Measurements from ENCODE around the gene CYP21A2.
"Not testable (repeated sequence)": the region's sequence is repeated elsewhere in the genome, so short reads cannot be mapped to it uniquely, and the experiment has no call there.

Gene CYP21A2

GRCh38 chr6:32057966-32058365 is 19.8 kb downstream of the CYP21A2 start:
- Histone ChIP-seq H3K36me3 (ENCODE audit: insufficient read depth, low read length) (no peaks in the 10 kb centered on the region), H3K9me3 (ENCODE audit: insufficient read depth, low read depth, low read length) (no peaks in the 10 kb centered on the region), H3K9ac (ENCODE audit: low read depth, low read length) (no peak overlapping the region), H3K27me3 (ENCODE audit: insufficient read depth, low read length) (no peaks in the 10 kb centered on the region), H3K4me3 (ENCODE audit: low read length) (no peak overlapping the region), H3K4me1 (ENCODE audit: insufficient read depth, low read length) (no peaks in the 10 kb centered on the region), H3K27ac (ENCODE audit: low read depth, low read length) (no peak overlapping the region)
- WGBS: 91% methylated on average over 17 of the region's 17 CpGs

GRCh38 chr6:32058511-32058963 is 20.3 kb downstream of the CYP21A2 start:
- WGBS: 93% methylated on average over 11 of the region's 11 CpGs
- no peaks in the 10 kb centered on the region for H3K9me3 ChIP-seq (ENCODE audit: insufficient read depth, low read depth, low read length)
- no peaks in the 10 kb centered on the region for H3K27me3 ChIP-seq (ENCODE audit: insufficient read depth, low read length)

DNA sequence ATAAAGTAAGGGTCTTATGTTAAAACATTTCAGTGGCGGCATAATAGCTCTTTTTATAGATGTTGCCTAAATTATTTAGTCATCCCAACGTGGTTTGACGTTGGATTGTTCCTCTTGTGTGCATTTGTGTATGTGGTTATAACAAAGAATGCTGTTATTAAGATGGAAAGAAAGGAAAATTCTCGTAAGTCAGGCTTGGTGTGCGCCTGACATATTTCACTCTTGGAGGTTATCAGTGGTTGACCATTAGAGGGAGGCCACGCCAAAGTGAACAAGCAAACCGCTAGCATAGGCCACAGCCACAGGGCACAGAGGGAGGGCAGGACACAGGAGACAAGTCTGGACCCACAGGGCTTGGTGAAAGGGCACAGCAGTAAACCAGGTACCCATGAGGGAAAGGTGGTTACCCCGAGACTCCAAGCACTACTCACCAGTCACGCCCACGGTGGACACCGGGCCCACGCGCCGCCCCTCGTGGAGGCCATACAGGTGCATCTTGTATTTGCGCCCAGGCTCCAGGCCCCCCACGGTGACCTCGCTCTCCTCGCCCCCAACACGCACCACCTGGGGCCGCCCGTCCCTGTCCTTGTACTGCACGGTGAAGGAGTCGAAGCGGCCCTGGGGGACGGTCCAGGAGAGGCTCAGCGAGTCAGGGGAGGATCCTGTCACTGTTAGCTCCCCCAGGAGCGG is 22.9 kb downstream of the CYP21A2 start:
- H3K27me3 ChIP-seq (ENCODE audit: insufficient read depth, low read length): no peaks in the 10 kb centered on the region
- WGBS: 94% methylated on average over 25 of the region's 28 CpGs
- no peaks in the 10 kb centered on the region for H3K4me1 ChIP-seq (ENCODE audit: insufficient read depth, low read length)
- H3K9me3 ChIP-seq (ENCODE audit: insufficient read depth, low read depth, low read length): no peaks in the 10 kb centered on the region
- H3K9ac ChIP-seq (ENCODE audit: low read depth, low read length): no peak overlapping the region
- H3K36me3 ChIP-seq (ENCODE audit: insufficient read depth, low read length): no peaks in the 10 kb centered on the region
- no peak overlapping the region for H3K27ac ChIP-seq (ENCODE audit: low read depth, low read length)
- H3K4me3 ChIP-seq (ENCODE audit: low read length): no peak overlapping the region

More at GRCh38 chr6:32058511-32058963, 20.3 kb downstream of the CYP21A2 start:
- Histone ChIP-seq H3K27ac (ENCODE audit: low read depth, low read length) (no peak overlapping the region), H3K4me3 (ENCODE audit: low read length) (no peak overlapping the region), H3K4me1 (ENCODE audit: insufficient read depth, low read length) (no peaks in the 10 kb centered on the region), H3K36me3 (ENCODE audit: insufficient read depth, low read length) (no peaks in the 10 kb centered on the region), H3K9ac (ENCODE audit: low read depth, low read length) (no peak overlapping the region)

- 93% methylated on average over 14 of the region's 14 CpGs for WGBS
- Histone ChIP-seq H3K4me3 (ENCODE audit: low read length) (no peak overlapping the region), H3K27ac (ENCODE audit: low read depth, low read length) (no peak overlapping the region), H3K9ac (ENCODE audit: low read depth, low read length) (no peak overlapping the region), H3K27me3 (ENCODE audit: insufficient read depth, low read length) (no peaks in the 10 kb centered on the region), H3K9me3 (ENCODE audit: insufficient read depth, low read depth, low read length) (no peaks in the 10 kb centered on the region), H3K4me1 (ENCODE audit: insufficient read depth, low read length) (no peaks in the 10 kb centered on the region), H3K36me3 (ENCODE audit: insufficient read depth, low read length) (no peaks in the 10 kb centered on the region)
Observed at GRCh38 chr6:32064706-32065105, 26.5 kb downstream of the CYP21A2 start.

- WGBS: 92% methylated on average over 19 of the region's 19 CpGs
- not testable (repeated sequence) for H3K4me1 ChIP-seq (ENCODE audit: insufficient read depth, low read length); H3K27ac ChIP-seq (ENCODE audit: low read depth, low read length); H3K27me3 ChIP-seq (ENCODE audit: insufficient read depth, low read length); H3K36me3 ChIP-seq (ENCODE audit: insufficient read depth, low read length); H3K4me3 ChIP-seq (ENCODE audit: low read length); H3K9me3 ChIP-seq (ENCODE audit: insufficient read depth, low read depth, low read length); H3K9ac ChIP-seq (ENCODE audit: low read depth, low read length)
Observed at GRCh38 chr6:32067521-32067920, 29.3 kb downstream of the CYP21A2 start.

DNA sequence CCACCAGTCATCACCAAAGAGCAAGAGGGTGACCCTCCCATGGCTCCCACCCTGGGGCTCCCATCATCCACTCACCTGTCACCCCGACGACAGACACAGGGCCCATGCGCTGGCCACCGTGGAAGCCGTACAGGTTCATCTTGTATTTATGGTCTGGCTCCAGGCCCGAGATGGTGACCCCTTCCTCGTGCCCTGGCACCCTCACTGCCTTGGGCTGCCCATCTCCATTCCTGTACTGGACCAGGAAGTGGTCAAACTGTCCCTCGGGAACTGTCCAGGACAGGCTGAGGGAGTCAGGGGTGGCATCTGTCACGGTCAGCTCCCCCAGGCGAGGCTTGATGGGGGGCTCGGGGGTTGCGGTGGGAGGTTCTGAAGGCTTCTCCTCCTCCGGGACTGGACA is 30.1 kb downstream of the CYP21A2 start:
- H3K9me3 ChIP-seq (ENCODE audit: insufficient read depth, low read depth, low read length); H3K9ac ChIP-seq (ENCODE audit: low read depth, low read length); H3K27me3 ChIP-seq (ENCODE audit: insufficient read depth, low read length); H3K4me3 ChIP-seq (ENCODE audit: low read length); H3K36me3 ChIP-seq (ENCODE audit: insufficient read depth, low read length); H3K27ac ChIP-seq (ENCODE audit: low read depth, low read length); H3K4me1 ChIP-seq (ENCODE audit: insufficient read depth, low read length): not testable (repeated sequence)
- 95% methylated on average over 13 of the region's 13 CpGs for WGBS

- H3K4me3 ChIP-seq (ENCODE audit: low read length): no peak overlapping the region
- H3K4me1 ChIP-seq (ENCODE audit: insufficient read depth, low read length): peaks cover 10% of the 10 kb centered on the region
- WGBS: 93% methylated on average over 14 of the region's 14 CpGs
- H3K9me3 ChIP-seq (ENCODE audit: insufficient read depth, low read depth, low read length): no peaks in the 10 kb centered on the region
- H3K27me3 ChIP-seq (ENCODE audit: insufficient read depth, low read length): no peaks in the 10 kb centered on the region
- no peaks in the 10 kb centered on the region for H3K36me3 ChIP-seq (ENCODE audit: insufficient read depth, low read length)
- no peak overlapping the region for H3K27ac ChIP-seq (ENCODE audit: low read depth, low read length)
- H3K9ac ChIP-seq (ENCODE audit: low read depth, low read length): no peak overlapping the region
Observed at GRCh38 chr6:32068867-32069266, 30.7 kb downstream of the CYP21A2 start.

- Histone ChIP-seq H3K4me1 (ENCODE audit: insufficient read depth, low read length) (peaks cover 10% of the 10 kb centered on the region), H3K27me3 (ENCODE audit: insufficient read depth, low read length) (no peaks in the 10 kb centered on the region), H3K9ac (ENCODE audit: low read depth, low read length) (no peak overlapping the region), H3K4me3 (ENCODE audit: low read length) (no peak overlapping the region), H3K27ac (ENCODE audit: low read depth, low read length) (no peak overlapping the region), H3K36me3 (ENCODE audit: insufficient read depth, low read length) (no peaks in the 10 kb centered on the region), H3K9me3 (ENCODE audit: insufficient read depth, low read depth, low read length) (no peaks in the 10 kb centered on the region)
- WGBS: 94% methylated on average over 17 of the region's 17 CpGs
Observed at GRCh38 chr6:32069460-32069859, 31.2 kb downstream of the CYP21A2 start.

DNA sequence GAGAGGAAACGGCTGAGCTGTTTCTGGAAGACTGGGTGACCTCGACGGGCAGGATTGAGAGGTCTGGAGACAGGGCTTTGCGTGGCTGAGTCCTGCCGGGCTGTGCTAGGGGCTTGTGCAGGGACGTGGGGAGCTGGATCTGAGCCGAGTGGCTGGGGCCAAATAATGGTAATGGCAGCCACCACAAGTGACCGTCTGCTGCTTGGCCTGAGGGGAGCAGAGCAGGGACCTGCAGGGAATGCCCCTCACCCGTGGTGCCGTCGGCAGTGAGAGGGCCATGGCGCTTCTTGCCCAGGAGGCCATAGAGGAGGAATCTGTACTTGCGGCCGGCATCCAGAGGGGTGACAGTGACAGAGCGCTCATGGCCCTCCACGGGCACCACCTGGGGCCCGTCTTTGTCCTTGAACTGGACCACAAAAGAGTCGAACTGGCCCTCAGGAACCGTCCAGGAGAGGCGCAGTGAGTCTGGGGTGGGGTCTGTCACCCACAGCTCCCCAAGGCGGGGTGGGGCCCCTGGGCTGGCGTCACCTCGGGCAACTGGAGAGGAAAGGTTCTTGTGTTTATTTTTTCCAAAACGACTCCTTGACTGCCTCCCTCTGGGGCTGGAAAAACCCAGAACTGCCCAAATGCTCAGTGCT is 31.8 kb downstream of the CYP21A2 start:
- Histone ChIP-seq H3K9ac (ENCODE audit: low read depth, low read length) (no peak overlapping the region), H3K4me1 (ENCODE audit: insufficient read depth, low read length) (peaks cover 10% of the 10 kb centered on the region), H3K27me3 (ENCODE audit: insufficient read depth, low read length) (no peaks in the 10 kb centered on the region), H3K4me3 (ENCODE audit: low read length) (no peak overlapping the region), H3K9me3 (ENCODE audit: insufficient read depth, low read depth, low read length) (no peaks in the 10 kb centered on the region), H3K27ac (ENCODE audit: low read depth, low read length) (no peak overlapping the region), H3K36me3 (ENCODE audit: insufficient read depth, low read length) (no peaks in the 10 kb centered on the region)
- WGBS: 90% methylated on average over 24 of the region's 24 CpGs

- Histone ChIP-seq H3K9me3 (ENCODE audit: insufficient read depth, low read depth, low read length) (no peaks in the 10 kb centered on the region), H3K27me3 (ENCODE audit: insufficient read depth, low read length) (no peaks in the 10 kb centered on the region), H3K36me3 (ENCODE audit: insufficient read depth, low read length) (no peaks in the 10 kb centered on the region), H3K9ac (ENCODE audit: low read depth, low read length) (no peak overlapping the region), H3K27ac (ENCODE audit: low read depth, low read length) (no peak overlapping the region), H3K4me3 (ENCODE audit: low read length) (no peak overlapping the region), H3K4me1 (ENCODE audit: insufficient read depth, low read length) (peaks cover 10% of the 10 kb centered on the region)
- 66% methylated on average over 16 of the region's 16 CpGs for WGBS
Observed at GRCh38 chr6:32070814-32071543, 32.8 kb downstream of the CYP21A2 start.

- peaks cover 10% of the 10 kb centered on the region for H3K4me1 ChIP-seq (ENCODE audit: insufficient read depth, low read length)
- no peak overlapping the region for H3K4me3 ChIP-seq (ENCODE audit: low read length)
- H3K36me3 ChIP-seq (ENCODE audit: insufficient read depth, low read length): no peaks in the 10 kb centered on the region
- no peaks in the 10 kb centered on the region for H3K27me3 ChIP-seq (ENCODE audit: insufficient read depth, low read length)
- H3K9ac ChIP-seq (ENCODE audit: low read depth, low read length): no peak overlapping the region
- H3K9me3 ChIP-seq (ENCODE audit: insufficient read depth, low read depth, low read length): no peaks in the 10 kb centered on the region
- WGBS: 57% methylated on average over 3 of the region's 3 CpGs
- no peak overlapping the region for H3K27ac ChIP-seq (ENCODE audit: low read depth, low read length)
Observed at GRCh38 chr6:32073101-32073500, 34.9 kb downstream of the CYP21A2 start.

Data from HUES64 (cell line).